GM04504 (cell line): Measurements from ENCODE around the gene PAK5.

ENCODE experiments used
- DNase-seq: peaks from one replicate; pipeline ENCODE4 v3.0.0-alpha.2; 2012; ENCODE audit warnings: low read depth

PAK5 gene

GRCh38 chr20:9517297-9518162, 321.3 kb downstream of the PAK5 start:
- no peak for DNase-seq

GRCh38 chr20:9516234-9516871, 322.5 kb downstream of the PAK5 start:
- DNase-seq, result no peak

GRCh38 chr20:9515741-9516233, 323.1 kb downstream of the PAK5 start:
- no peak for DNase-seq

- DNase-seq, result no peak
Measured at GRCh38 chr20:9515214-9515585, 323.7 kb downstream of the PAK5 start.

GRCh38 chr20:9514461-9515213, 324.2 kb downstream of the PAK5 start, which contains the start of gene LAMP5:
LAMP5 (plus strand) TSS chr20:9514590; CDS start chr20:9514853, 263 bp downstream.
- DNase-seq, result no peak

- DNase-seq, result no peak
Measured at GRCh38 chr20:9514072-9514460, 324.8 kb downstream of the PAK5 start.

- DNase-seq, result no peak
Measured at GRCh38 chr20:9510911-9511310, 328.0 kb downstream of the PAK5 start.

GRCh38 chr20:9509246-9509645, 329.6 kb downstream of the PAK5 start:
- DNase-seq, result no peak

GRCh38 chr20:9508696-9509178, 330.1 kb downstream of the PAK5 start:
- DNase-seq, result no peak

- DNase-seq, result no peak
Measured at GRCh38 chr20:9508240-9508661, 330.6 kb downstream of the PAK5 start.

GRCh38 chr20:9507544-9508239, 331.2 kb downstream of the PAK5 start:
- no peak for DNase-seq

GRCh38 chr20:9506964-9507369, 331.9 kb downstream of the PAK5 start:
- DNase-seq, result no peak

GRCh38 chr20:9506280-9506821, 332.5 kb downstream of the PAK5 start:
- DNase-seq, result no peak

GRCh38 chr20:9503526-9504245, 335.2 kb downstream of the PAK5 start:
- DNase-seq, result peak; percentile 26

- no peak for DNase-seq
Measured at GRCh38 chr20:9501473-9501872, 337.4 kb downstream of the PAK5 start.

GRCh38 chr20:9500121-9500520, 338.8 kb downstream of the PAK5 start:
- DNase-seq, result no peak

- no peak for DNase-seq
Measured at GRCh38 chr20:9499126-9499899, 339.6 kb downstream of the PAK5 start.

GRCh38 chr20:9498322-9498721, 340.6 kb downstream of the PAK5 start:
- no peak for DNase-seq

- no peak for DNase-seq
Measured at GRCh38 chr20:9496155-9496554, 342.7 kb downstream of the PAK5 start.

GRCh38 chr20:9495701-9496100, 343.2 kb downstream of the PAK5 start:
- DNase-seq, result no peak
